Caki2 (cell line): ENCODE results near the gene CASP1. TPM values are rescaled to one million over a fixed set of nuclear protein-coding genes. Genes with fewer than 3 reads are reported as not detected.
"Not testable (repeated sequence)": the region's sequence is repeated elsewhere in the genome, so short reads cannot be mapped to it uniquely, and the experiment has no call there.

ENCODE experiments used
- DNase-seq: peaks from one replicate; pipeline ENCODE4 v3.0.0-alpha.2; 2015; ENCODE audit warnings: low read depth
- in situ Hi-C: cut with HindIII; loops from 2 replicates; pipeline ENCODE4 v1.10.0; 2016; ENCODE audit warnings: low sequenced_read_pairs, low pct_unique_long_range_greater_than_20kb, mixed read lengths
- total RNA-seq: library from RNA; depleted of rRNA; stranded (reverse); fragments of >200 nt; shearing (Covaris generic); gene quantifications from 2 replicates; pipeline ENCODE4 v1.2.3, GENCODE V29; 2014; ENCODE audit warnings: low replicate concordance

CASP1 gene
- total RNA-seq, 1 experiment from 2014 or later, result not detected

DNA sequence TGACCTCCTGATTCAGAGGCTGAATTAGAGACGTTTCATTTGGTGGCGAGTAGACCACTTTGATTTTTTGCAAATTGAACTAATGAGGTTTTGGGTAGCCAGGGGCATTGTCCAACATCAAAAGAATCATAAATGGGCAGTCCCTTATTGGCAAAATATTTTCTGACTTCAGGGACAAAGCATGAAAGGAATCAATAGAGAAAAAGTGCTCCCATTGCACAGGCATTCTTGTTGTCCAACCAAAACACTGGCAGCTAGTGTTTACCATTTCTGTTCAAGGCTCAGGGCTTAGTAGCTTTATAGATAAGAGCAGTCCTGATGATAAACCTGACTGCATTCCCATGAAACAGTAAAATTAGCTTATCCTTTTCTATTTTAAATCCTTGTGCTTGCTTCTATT lies 16.6 kb upstream of the CASP1 start:
- in situ Hi-C loops, result no loop called here
- DNase-seq, result no peak

DNA sequence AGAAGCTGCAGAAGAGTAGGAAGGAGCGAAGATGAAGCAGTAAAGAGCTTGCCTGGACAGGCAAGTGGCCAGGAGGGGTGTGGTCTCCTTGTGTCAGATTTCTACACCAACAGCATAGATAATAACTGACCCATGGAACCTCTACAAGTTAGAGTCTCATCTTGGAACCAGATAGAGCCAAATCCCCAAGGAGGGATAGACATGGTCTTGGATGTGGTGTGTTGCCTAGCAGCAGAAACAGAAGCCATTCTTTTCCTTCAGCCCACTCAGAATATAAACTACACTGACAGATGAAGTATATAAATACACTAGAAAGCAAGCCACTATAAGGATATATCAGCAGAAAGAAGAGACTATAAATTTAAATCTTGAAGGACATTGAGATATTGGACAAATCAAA lies 14.5 kb upstream of the CASP1 start:
- in situ Hi-C loops, result no loop called here
- DNase-seq, result no peak

DNA sequence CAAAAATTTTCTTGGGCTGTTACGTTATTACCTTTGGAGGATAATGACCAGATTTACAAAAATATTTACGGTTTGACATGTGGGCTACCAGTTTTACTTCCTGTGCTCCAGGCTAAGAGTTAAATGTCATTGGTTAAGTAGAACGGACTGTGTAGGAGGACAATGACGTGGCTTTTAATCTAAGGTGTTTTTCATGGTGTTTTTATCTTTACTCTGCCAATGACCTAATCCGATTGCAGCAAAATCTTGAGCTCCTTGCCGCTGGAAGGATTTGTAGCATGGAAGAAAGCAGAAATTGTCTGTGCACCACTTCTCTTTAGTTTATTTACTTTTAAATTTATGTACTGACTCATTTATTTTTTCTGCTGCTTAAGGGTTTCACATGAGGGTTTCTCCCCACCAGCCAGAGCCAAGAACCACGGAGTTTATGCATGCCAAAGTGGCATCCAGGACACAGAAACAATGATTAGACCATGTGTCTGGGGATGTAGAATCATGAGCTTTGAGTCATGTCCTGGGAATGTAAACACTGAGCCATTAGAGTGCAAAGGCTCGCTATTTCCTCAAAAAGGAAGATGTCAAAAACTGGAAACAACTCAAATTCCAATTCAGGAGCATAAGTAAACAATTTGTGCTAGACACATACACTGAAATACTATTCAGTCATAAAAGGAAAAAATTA lies 12.1 kb upstream of the CASP1 start:
- peak; percentile 96 for DNase-seq
- in situ Hi-C loops, result no loop called here

GRCh38 chr11:105045676-105046296 lies 10.8 kb upstream of the CASP1 start:
- in situ Hi-C loops, result no loop called here
- DNase-seq, result no peak

GRCh38 chr11:105044557-105045524 lies 9.9 kb upstream of the CASP1 start, which contains the start of gene CARD16:
CARD16 (minus strand) TSS chr11:105045335; CDS start chr11:105045297, 38 bp downstream.
- in situ Hi-C loops, DNase-seq: not testable (repeated sequence)

DNA sequence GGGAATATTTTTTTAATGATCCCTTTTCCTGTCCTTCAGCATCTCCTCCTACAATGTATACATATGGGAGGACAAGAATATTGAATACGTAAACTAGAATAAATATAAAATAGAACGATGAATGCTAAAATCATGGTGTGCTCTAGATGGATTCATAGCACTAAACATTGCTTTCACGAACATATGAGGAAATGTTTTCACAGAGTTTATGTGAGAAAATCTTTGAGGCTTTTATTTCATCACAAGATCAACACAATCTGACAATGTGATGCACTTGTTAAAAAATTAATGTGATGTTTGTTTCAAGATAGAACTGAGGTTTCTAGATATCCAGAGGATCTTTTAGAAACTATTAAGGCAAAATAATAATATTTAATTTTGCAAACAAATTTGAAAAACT lies 7.2 kb upstream of the CASP1 start:
- DNase-seq, result no peak
- in situ Hi-C loops, result no loop called here

DNA sequence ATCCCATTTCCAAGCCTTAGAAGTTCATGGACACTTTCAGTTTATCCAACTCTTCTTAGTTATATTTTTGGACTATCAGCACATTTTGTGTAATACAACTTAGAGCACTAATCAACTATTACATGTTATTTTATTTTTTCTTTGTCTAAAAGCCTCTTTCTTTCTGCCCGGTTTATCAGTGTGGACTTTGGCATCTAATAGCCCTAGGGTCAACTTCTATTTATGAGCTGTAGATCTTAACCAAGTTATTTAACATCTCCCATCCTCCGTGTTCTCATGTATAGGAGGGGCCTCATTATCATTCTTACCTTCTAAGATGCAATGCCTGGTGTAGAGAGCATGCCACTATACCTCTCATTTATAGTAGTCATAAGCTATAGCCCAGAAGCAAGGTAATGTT lies 5.8 kb upstream of the CASP1 start:
- in situ Hi-C loops, result no loop called here
- DNase-seq, result no peak

DNA sequence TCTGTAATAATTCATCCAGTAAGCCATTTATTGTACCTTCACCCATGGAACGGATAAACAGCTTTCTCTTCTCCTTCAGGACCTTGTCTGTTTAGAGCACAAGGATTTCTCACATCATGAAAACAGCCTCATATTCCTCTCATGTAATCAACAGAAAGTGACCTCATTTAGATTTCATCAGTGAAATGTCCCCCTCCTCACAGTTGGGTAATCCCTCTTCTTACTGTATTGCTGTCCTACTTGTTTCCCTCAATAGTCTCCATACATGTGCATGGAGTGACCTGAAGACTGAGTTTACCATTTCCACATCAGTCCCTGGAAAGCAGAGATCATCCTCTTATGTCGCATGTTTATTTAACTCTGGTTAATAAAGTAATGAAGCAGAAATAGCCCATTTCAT lies 556 bp downstream of the CASP1 start:
- DNase-seq, in situ Hi-C loops: not testable (repeated sequence)

DNA sequence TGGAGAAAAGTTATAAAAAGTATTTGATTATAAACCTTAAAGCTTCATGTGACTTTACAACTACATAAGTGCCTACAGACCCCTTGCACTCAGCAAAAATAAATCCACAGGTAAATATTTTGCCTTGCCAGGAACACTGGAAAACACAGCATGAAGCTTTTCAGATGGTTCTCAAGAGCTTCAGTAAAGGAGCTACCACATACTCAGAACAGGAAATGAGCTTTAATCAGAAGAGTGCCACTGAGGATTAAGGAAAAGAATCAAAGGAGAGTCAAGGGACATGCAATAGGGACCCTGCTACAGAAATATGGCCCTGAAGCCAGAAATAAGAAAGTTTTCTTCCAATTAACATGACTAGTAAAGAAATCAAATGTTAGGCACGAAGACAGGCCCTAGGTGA lies 1.2 kb downstream of the CASP1 start:
- in situ Hi-C loops, result no loop called here
- no peak for DNase-seq

GRCh38 chr11:105033343-105033742 lies 1.6 kb downstream of the CASP1 start:
- DNase-seq, result no peak
- in situ Hi-C loops, result no loop called here

GRCh38 chr11:105032495-105032894 lies 2.4 kb downstream of the CASP1 start:
- DNase-seq, result no peak
- in situ Hi-C loops, result no loop called here

- in situ Hi-C loops, result no loop called here
- DNase-seq, result no peak
These were observed 7.3 kb downstream of the CASP1 start for GRCh38 chr11:105027678-105028077.

- in situ Hi-C loops, result no loop called here
- DNase-seq, result no peak
These were observed 10.6 kb downstream of the CASP1 start for GRCh38 chr11:105024394-105024793.

- no peak for DNase-seq
- in situ Hi-C loops, result no loop called here
These were observed 11.9 kb downstream of the CASP1 start, which contains the start of gene CASP5 for GRCh38 chr11:105023003-105023402. CASP5 (minus strand) TSS chr11:105023168; CDS start chr11:105023136, 32 bp downstream.

DNA sequence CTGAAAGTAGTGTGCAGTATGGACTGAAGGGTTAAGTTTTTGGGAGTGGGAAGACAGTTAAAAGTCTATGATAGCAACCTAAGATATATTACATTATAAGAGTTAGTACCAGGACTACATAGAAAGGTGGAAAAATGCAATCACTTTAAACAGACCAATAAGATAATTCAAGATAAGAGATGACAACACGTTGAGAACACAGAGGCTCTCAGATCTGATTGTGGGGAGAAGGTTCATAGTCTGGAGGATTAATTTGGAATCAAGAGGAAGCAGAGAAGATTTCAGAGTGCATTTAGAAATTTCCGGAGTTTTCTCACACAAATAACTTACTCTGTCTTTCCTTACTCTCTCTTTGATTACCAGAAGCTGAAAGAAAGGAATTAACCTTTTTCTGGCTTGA lies 12.4 kb downstream of the CASP1 start:
- DNase-seq, result no peak
- in situ Hi-C loops, result no loop called here

- no peak for DNase-seq
- in situ Hi-C loops, result no loop called here
These were observed 27.5 kb downstream of the CASP1 start for GRCh38 chr11:105007463-105007862.

DNA sequence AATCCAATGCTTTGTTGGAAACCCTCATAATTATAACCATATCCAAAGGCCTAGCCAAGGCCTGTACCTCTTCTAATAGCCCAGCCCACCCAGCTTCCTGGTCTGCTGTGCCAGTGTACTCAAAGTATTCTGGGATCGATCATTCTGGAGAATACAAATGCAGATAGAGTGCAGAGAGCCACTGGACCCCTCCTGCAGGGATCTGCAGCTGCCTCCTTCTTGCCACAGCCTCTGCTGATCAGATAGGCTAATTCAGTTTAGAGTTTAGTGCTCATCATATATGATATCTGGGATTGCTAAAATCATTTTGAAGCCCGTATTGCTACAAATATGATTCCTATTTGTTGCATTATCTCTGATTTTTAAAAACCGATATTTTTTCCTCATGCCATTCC lies 29.5 kb downstream of the CASP1 start:
- in situ Hi-C loops, result no loop called here
- DNase-seq, result no peak

GRCh38 chr11:105004021-105004420 lies 30.9 kb downstream of the CASP1 start:
- in situ Hi-C loops, result no loop called here
- DNase-seq, result no peak

- DNase-seq, result no peak
- in situ Hi-C loops, result no loop called here
These were observed 31.8 kb downstream of the CASP1 start for GRCh38 chr11:105003151-105003550.
